GM18909 (cell line): ENCODE data around the gene PFN3.
"Not testable (repeated sequence)": the region's sequence is repeated elsewhere in the genome, so short reads cannot be mapped to it uniquely, and the experiment has no call there.

ENCODE experiments used
- ATAC-seq: cut with Tn5 transposase; IDR thresholded peaks from one replicate; pipeline ENCODE4 v1.9.1; 2021; ENCODE audit warnings: mild to moderate bottlenecking; ENCODE audit not compliant: unreplicated experiment, poor library complexity

Gene PFN3

GRCh38 chr5:177377851-177378776, 22.3 kb downstream of the PFN3 start:
- ATAC-seq: no peak

GRCh38 chr5:177376107-177376506, 24.4 kb downstream of the PFN3 start:
- no peak for ATAC-seq

GRCh38 chr5:177375516-177375915, 24.9 kb downstream of the PFN3 start:
- not testable (repeated sequence) for ATAC-seq

- ATAC-seq: no peak
Measured at GRCh38 chr5:177374211-177374610, 26.2 kb downstream of the PFN3 start.

GRCh38 chr5:177373806-177374205, 26.7 kb downstream of the PFN3 start:
- no peak for ATAC-seq

GRCh38 chr5:177372910-177373309, 27.6 kb downstream of the PFN3 start:
- no peak for ATAC-seq

- no peak for ATAC-seq
Measured at GRCh38 chr5:177372034-177372896, 28.2 kb downstream of the PFN3 start.

- ATAC-seq: no peak
Measured at GRCh38 chr5:177371120-177372033, 29.1 kb downstream of the PFN3 start.

- no peak for ATAC-seq
Measured at GRCh38 chr5:177370488-177371119, 29.9 kb downstream of the PFN3 start.

- ATAC-seq: no peak
Measured at GRCh38 chr5:177369645-177370440, 30.6 kb downstream of the PFN3 start.

- ATAC-seq: no peak
Measured at GRCh38 chr5:177368869-177369644, 31.4 kb downstream of the PFN3 start.

GRCh38 chr5:177367981-177368868, 32.2 kb downstream of the PFN3 start:
- ATAC-seq: no peak

- ATAC-seq: no peak
Measured at GRCh38 chr5:177367323-177367848, 33.1 kb downstream of the PFN3 start.

- ATAC-seq: no peak
Measured at GRCh38 chr5:177366528-177367322, 33.7 kb downstream of the PFN3 start.

GRCh38 chr5:177365845-177366527, 34.5 kb downstream of the PFN3 start:
- no peak for ATAC-seq
